ENCODE measurements around the gene TAX1BP1.
A peak's percentile ranks its signal among the peaks of the same experiment; 100 is the strongest.

TAX1BP1 gene

GRCh38 chr7:27739909-27740448, at the start of gene TAX1BP1:
TAX1BP1 (plus strand) TSS chr7:27740162; CDS start chr7:27748525, 8,363 bp downstream.
- DNase-seq (ENCODE audit: low read depth in 2 of 2), result peak; percentile 90 to 97

GRCh38 chr7:27690649-27691048, 49.3 kb upstream of the TAX1BP1 start:
- no peak for DNase-seq (ENCODE audit: low read depth in 2 of 2)

DNA sequence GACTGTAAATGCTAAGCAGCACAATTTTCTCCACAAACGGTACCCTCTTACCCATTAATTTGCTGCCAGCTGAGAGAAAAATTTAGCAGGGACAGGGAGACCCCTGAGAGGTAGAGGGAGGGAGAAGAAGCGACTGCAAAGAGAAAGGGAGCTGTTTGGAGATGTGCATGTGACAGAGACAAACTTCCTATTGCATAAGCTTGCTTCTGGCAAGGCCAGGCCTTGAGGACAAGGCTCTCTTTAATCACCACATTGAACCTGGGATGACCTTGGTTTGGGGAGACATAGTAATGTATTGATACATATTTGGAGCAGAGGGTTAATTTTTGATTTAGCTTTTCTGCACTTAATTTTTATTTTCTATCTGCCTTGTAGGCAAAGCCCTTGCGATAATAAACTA, 46.2 kb upstream of the TAX1BP1 start:
- DNase-seq (ENCODE audit: low read depth in 2 of 2), result no peak

- no peak for DNase-seq (ENCODE audit: low read depth in 2 of 2)
Measured at GRCh38 chr7:27695096-27695495, 44.9 kb upstream of the TAX1BP1 start.

- no peak for DNase-seq (ENCODE audit: low read depth in 2 of 2)
Measured at GRCh38 chr7:27697861-27698430, 42.0 kb upstream of the TAX1BP1 start.

- no peak for DNase-seq (ENCODE audit: low read depth in 2 of 2)
Measured at GRCh38 chr7:27699751-27700150, 40.2 kb upstream of the TAX1BP1 start.

DNA sequence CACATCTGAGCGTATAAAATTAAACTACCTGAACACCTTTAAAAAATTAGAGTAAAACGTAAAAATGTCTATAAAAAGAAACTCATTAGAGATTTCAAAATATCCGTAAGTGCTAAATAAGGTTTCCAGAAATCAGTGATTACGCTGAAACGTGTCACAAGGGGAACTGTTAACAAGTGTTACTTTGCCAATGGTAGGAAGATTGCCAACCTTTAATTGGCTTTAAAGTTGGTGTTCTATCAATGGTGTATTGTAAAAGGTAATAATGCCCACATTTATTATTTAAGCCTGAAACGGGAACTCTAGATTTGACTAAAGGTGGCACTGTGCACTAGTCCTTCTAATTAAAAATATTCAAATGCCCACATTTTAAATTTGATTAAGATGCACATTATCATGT, 39.5 kb upstream of the TAX1BP1 start:
- DNase-seq (ENCODE audit: low read depth in 2 of 2), result no peak

DNA sequence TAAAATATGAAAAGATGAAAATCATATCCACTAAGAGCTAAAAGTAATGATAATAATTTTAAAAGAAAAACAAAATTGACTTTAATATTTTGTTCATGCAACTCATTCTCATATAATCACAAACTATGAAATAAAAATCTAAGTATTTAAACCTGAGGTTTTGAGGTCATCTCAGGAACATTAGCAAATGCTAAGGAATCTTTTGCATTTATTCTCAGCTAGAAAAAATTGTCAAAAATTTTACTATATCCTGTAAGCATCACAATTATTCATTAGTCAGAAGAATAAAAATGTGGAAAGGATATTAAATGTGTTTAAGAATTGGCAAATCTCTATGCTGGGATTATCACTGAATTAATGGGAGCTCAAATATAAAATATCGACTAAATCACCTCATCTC, 36.8 kb upstream of the TAX1BP1 start:
- no peak for DNase-seq (ENCODE audit: low read depth in 2 of 2)

- DNase-seq (ENCODE audit: low read depth in 2 of 2), result no peak
Measured at GRCh38 chr7:27704422-27705199, 35.4 kb upstream of the TAX1BP1 start.

- DNase-seq (ENCODE audit: low read depth in 2 of 2), result no peak
Measured at GRCh38 chr7:27705200-27705594, 34.8 kb upstream of the TAX1BP1 start.

- no peak for DNase-seq (ENCODE audit: low read depth in 2 of 2)
Measured at GRCh38 chr7:27708485-27708884, 31.5 kb upstream of the TAX1BP1 start.

- DNase-seq (ENCODE audit: low read depth in 2 of 2), result no peak
Measured at GRCh38 chr7:27709137-27710075, 30.6 kb upstream of the TAX1BP1 start.

GRCh38 chr7:27712217-27712616, 27.7 kb upstream of the TAX1BP1 start:
- DNase-seq (ENCODE audit: low read depth in 2 of 2), result no peak

DNA sequence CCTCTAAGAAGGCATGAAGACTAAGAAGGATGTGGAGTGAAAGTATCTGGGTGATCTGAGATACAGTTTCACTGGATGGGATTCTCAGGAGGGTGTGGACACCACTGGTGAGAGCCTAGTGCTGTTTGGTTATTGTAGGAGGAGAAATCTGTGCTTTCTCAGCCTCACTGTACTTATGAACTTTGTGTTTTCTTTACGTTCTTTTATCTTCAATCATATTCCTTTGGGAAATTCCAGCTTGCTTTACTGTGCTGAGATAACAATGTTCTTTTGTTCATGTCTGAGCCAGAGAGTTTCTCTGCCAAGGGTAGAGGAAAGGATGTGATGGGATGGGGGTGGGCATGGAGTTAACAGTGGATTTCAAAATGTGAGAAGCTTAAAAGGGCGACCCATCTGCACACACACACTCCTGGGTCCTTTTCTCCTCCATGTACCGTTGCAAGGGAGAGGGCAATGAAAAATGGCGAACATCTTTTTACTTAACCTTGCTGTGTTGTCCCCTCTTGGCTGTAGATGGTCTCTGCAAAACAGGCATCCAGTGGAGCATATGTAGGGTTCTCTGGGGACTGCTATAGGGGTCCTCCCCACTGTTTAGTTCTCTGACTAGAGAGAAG, 25.0 kb upstream of the TAX1BP1 start:
- DNase-seq (ENCODE audit: low read depth in 2 of 2), result no peak

DNA sequence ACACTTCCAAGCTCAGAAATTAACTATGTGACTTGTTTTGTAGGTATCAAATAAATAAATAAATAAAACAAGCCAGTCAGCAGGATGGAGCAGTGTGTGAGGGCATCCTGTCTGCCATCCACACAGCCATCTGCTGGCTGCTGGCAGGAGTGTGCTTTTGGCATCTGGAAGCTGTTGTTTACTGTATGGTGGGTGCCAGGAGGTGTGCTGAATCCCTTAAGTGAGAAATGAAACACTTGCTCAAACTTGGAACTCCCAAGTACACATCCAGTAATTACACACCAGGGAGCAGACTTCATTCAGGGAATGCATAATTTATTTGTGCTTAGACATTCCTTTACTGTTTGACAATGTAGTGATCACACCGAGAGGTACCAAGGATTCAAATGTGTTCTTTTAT, 16.9 kb upstream of the TAX1BP1 start:
- DNase-seq (ENCODE audit: low read depth in 2 of 2), result no peak

DNA sequence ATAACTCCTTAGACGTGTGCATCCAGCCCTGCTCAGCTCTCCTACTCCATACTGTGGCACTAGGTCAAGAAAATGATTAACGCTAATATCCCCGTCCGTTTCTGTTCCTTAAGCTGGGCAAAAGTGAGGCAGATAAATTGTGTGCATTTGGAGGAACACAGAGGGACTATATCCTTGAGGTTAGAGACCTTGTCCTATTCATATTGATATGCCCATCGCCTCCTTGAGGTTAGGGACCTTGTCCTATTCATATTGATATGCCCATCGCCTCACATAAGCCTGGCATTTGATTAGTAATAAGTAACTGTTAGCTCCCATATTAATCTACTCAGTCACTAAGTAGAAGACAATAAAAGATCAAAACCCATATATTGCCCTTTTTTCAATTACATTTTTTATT, 12.9 kb upstream of the TAX1BP1 start:
- no peak for DNase-seq (ENCODE audit: low read depth in 2 of 2)

DNA sequence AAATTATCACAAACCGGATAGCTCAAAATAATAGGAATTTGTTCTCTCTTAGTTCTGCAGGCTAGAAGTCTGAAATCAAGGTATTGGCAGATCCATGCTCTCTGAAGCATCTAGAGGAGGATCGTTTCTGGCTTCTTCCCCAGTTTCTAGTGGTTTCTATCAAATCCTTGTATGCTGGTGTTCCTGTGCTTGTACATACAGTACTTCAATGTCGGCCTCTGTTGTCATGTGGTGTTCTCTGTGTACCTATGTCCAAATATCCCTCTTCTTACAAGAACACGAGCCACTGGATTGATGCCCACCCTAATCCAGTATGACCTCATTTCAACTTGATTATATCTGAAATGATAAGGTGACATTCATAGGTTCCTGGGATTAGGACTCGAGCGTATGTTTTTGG, 9.8 kb upstream of the TAX1BP1 start:
- no peak for DNase-seq (ENCODE audit: low read depth in 2 of 2)

- no peak for DNase-seq (ENCODE audit: low read depth in 2 of 2)
Measured at GRCh38 chr7:27734583-27734982, 5.4 kb upstream of the TAX1BP1 start.

- no peak for DNase-seq (ENCODE audit: low read depth in 2 of 2)
Measured at GRCh38 chr7:27735165-27735564, 4.8 kb upstream of the TAX1BP1 start.

GRCh38 chr7:27735831-27736230, 4.1 kb upstream of the TAX1BP1 start:
- DNase-seq (ENCODE audit: low read depth in 2 of 2), result no peak

DNA sequence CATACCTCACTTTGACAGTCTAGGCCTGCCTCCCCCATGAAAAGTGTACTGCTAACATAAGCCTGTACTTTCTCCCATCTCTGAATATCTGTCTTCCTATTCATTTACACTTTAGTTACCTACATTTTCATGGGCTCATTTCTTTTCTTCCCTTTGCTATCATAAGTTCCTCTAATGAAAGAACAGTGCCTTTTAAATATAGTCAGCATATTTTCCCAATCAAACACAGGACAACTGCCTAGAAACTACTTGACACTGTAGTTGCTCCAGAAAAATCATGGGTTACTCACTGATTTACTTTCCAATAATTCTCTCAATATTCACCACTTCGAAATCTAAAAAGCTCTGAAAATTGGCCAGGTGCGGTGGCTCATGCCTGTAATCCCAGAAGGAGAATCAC, 2.8 kb upstream of the TAX1BP1 start:
- no peak for DNase-seq (ENCODE audit: low read depth in 2 of 2)

- no peak for DNase-seq (ENCODE audit: low read depth in 2 of 2)
Measured at GRCh38 chr7:27737616-27738015, 2.3 kb upstream of the TAX1BP1 start.
